Cardiac fibroblast (primary cell): ENCODE measurements around the gene RNF11.

ENCODE experiments used
- DNase-seq, 2 donors: peaks; one replicate each; pipeline versions ENCODE4 v3.0.0 to v3.0.0-alpha.2; 2010; ENCODE audit warnings: low read depth in 2 of 2
- H3K4me3 ChIP-seq, 2 donors: replicated peaks in 1 of 2; 1 replicate in 1 of 2; 2 replicates in 1 of 2; pipeline ENCODE4 v1.5.1; 2011; ENCODE audit warnings: low read depth in 2 of 2, low read length in 2 of 2, mild to moderate bottlenecking in 2 of 2, moderate library complexity in 1 of 2
- TF ChIP-seq, protein P1 (sequence below): IDR thresholded peaks from one replicate; pipeline ENCODE4 v1.5.1; 2011; ENCODE audit warnings: low read depth, mild to moderate bottlenecking, low read length, inconsistent platforms

The RNF11 gene

GRCh38 chr1:51299185-51299885, 63.3 kb downstream of the RNF11 start:
- TF ChIP-seq, protein P1, sequence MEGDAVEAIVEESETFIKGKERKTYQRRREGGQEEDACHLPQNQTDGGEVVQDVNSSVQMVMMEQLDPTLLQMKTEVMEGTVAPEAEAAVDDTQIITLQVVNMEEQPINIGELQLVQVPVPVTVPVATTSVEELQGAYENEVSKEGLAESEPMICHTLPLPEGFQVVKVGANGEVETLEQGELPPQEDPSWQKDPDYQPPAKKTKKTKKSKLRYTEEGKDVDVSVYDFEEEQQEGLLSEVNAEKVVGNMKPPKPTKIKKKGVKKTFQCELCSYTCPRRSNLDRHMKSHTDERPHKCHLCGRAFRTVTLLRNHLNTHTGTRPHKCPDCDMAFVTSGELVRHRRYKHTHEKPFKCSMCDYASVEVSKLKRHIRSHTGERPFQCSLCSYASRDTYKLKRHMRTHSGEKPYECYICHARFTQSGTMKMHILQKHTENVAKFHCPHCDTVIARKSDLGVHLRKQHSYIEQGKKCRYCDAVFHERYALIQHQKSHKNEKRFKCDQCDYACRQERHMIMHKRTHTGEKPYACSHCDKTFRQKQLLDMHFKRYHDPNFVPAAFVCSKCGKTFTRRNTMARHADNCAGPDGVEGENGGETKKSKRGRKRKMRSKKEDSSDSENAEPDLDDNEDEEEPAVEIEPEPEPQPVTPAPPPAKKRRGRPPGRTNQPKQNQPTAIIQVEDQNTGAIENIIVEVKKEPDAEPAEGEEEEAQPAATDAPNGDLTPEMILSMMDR = no peak
- no peak for DNase-seq
- no peak overlapping the region for H3K4me3 ChIP-seq

- TF ChIP-seq, protein P1 = no peak
- DNase-seq = no peak
These were observed 64.1 kb downstream of the RNF11 start for GRCh38 chr1:51299981-51300670.

GRCh38 chr1:51301152-51301843, 65.2 kb downstream of the RNF11 start:
- DNase-seq = no peak
- no peak overlapping the region for H3K4me3 ChIP-seq
- TF ChIP-seq, protein P1 = no peak

More at GRCh38 chr1:51299981-51300670, 64.1 kb downstream of the RNF11 start:
- no peak overlapping the region for H3K4me3 ChIP-seq

GRCh38 chr1:51301844-51302162, 65.7 kb downstream of the RNF11 start:
- DNase-seq = no peak
- H3K4me3 ChIP-seq = no peak overlapping the region
- TF ChIP-seq, protein P1 = no peak

GRCh38 chr1:51302270-51302669, 66.2 kb downstream of the RNF11 start:
- H3K4me3 ChIP-seq = no peak overlapping the region
- no peak for DNase-seq
- TF ChIP-seq, protein P1 = no peak

DNA sequence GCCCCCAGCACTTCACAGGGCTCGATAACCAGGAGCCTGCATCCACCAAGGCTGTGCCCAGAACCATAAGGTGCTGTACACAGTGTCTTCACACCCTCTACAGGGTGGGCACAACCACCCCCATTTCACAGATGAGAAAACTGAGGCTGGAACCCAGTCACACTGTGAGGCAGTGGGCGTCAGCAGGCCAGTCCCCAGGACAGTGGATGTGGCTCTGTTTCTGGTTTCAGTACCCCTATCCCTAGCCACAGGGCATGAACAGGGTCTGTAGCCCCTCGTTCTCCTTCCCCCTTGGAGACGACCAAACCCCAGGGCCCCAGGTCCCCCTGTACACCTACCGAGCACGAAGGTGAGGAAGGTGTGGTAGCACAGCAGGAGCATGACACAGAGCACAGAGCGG, 66.7 kb downstream of the RNF11 start:
- no peak overlapping the region for H3K4me3 ChIP-seq
- no peak for DNase-seq
- TF ChIP-seq, protein P1 = no peak
